GM18511 (cell line): ENCODE data around the gene SYNPO2.
"Not testable (repeated sequence)": the region's sequence is repeated elsewhere in the genome, so short reads cannot be mapped to it uniquely, and the experiment has no call there.

Experiments used
- ATAC-seq: cut with Tn5 transposase; IDR thresholded peaks from one replicate; pipeline ENCODE4 v1.9.1; 2021; ENCODE audit warnings: mild to moderate bottlenecking, moderate library complexity; ENCODE audit not compliant: unreplicated experiment

SYNPO2 gene

DNA sequence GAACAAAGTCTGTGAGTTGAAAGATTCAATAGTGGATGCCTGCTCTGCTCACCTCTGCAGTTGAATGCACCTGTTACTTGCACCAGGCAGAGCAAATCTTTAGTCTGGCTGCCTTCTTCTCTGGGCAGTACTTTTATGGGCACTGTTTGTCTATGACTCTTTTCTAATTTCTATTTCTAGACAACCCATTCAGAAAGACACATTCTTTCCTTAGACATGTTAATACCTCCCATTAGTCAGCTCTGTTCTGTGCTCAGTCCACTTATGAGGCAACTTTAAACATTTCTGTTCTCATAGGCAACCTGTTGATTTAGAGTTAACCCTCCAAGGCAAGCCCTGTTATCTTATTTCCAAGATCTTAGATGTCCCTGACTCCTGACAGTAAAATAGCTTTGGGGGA, 108.9 kb downstream of the SYNPO2 start:
- no peak for ATAC-seq

DNA sequence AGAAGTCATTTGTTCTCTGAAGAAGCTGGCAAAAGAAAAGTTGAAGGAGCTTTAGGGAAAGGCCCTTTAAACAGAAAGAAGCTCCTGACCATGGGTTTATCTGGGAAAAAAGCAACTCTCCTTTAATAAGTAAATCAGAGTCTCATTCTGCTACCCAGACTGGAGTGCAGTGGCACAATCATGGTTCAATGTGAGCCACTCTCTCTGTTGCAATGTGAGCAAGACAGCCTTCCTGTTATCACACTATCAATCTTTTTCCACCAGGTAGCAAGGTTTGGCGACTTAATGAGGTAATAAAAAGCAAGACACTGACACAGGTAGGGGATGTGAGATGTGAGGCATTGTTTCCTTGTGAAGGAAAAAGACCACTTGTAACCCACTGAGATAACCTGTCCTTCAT, 111.3 kb downstream of the SYNPO2 start:
- ATAC-seq = no peak

DNA sequence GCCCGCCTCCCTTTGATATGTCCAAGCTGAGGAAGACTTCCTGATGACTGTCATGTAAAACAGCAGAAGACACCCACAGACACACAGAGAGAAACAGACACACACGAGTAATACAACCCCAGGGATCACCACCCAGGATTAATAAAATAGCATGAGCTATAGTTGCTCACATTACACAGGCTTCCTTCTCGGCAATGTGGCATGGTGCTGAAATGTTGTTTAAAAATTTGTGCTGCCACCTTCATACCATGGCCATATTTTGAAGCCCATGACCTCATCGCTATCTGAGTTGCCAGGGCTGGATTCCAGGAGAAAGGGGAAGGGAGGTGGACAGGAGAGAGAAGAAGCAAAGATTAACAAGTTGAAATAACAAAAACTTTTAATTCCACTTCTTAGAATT, 111.7 kb downstream of the SYNPO2 start:
- ATAC-seq = no peak

DNA sequence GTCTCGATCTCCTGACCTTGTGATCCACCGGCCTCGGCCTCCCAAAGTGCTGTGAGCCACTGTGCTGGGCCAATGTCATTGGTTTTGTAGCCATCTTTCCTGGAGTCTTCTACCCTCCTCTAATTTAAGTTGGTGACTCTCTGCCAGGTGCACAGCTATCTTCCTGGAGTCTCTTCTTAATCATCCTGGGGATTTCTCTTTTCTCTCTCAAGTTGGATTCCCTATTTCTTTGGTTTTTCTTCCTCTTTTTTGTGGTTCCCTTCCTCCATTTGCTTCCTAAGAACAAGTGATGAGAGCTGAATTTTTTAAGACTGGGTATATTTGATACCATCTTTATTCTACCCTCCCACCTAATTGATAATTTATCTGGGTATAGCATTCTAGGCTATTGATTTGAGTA, 113.8 kb downstream of the SYNPO2 start:
- ATAC-seq = no peak

DNA sequence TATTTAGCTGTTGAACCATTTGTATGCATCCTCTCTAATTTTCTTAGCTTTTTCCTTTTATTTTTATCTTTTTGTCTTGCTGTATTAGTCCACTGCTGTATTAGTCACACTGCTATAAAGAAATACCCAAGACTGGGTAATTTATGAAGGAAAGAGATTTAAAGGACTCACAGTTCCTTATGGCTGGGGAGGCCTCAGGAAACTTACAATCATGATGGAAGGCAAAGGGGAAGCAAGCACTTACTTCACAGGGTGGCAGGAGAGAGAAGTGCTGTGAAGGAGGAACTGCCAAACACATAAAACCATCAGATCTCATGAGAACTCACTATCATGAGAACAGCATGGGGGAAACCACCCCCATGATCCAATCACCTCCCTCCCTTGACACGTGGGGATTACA, 114.3 kb downstream of the SYNPO2 start:
- not testable (repeated sequence) for ATAC-seq

DNA sequence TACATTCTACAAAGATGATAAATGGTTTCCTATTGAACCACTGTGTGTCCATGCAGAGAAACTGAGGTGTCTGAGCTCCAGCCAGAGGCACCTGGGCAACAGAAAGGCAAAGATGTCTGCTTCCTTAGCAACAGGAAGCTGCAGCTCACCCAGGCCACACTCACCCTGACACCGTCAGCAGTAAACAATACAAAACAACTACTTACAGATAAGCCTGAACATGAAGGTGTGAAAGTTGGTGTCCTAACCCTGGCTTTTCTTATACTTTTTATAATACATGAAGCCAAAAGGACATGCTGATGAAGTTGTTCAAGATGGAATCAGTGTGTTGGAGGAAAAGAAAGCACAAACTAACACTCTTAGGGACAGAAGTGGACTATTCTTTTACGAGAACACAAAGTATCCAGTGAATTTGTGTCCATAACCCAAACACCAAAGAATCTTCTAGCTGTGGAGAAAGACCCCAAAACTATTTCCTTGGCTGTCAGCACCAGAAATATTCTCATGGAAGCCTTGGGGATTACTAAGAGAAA, 117.3 kb downstream of the SYNPO2 start:
- no peak for ATAC-seq

DNA sequence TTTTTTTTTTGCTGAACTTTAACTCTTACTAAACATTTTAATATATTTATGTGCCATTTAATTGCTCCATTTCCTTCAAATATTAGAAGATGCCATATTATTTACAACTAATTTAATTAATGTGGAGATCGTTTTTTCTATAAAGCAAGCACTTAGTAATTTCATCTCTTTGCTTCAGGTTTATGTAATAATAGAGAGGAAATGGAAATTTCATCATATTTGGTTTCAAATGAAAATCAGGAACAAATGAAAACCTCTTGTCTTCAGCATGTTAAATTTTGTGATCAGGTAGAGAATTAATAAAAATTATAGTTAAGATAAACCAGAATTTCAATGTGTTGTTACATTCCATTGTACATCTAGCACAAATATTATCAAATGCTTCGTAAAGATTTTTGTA, 120.1 kb downstream of the SYNPO2 start:
- ATAC-seq = no peak

DNA sequence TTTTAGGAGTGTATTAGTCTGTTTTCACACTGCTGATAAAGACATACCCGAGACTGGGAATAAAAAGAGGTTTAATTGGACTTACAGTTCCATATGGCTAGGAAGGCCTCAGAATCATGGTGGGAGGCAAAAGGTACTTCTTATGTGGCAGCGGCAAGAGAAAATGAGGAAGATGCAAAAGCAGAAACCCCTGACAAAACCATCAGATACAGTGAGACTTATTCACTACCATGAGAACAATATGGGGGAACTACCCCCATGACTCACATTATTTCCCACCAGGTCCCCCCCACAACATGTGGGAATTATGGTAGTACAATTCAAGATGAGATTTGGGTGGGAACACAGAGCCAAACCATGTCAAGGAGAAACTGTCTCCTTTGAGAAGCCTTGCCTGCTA, 121.6 kb downstream of the SYNPO2 start:
- not testable (repeated sequence) for ATAC-seq

DNA sequence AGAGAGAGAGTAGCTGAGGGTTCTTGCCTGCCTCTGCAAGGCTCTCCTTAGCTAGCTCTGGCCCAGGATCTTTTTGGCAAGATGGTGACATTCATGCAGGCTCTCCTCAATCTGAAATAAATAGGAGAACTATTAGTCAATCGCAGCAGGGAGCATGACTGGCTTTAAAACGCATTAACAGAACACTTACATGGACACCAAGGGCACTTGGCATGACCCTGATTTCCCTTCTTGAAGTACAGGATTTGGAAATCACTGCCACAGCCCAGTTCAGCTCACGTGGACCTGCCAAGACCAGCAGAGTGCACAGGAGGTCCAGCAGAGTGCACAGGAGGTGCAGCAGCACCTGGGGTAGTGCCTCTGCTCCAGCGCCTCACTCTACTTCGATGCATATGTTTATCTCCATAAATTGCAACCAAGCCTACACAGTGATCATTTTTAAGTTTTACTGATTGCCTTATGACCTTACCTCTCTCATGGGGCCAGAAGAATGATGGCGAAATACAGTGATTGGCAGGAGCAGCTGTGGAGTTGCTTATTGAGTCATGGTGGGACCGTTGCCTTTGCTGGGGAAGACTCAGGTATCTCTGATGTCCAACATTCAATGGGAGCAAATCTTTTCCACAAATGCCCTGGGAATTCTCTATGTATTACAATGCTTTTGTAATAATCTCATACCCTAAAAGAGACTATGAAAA, 122.4 kb downstream of the SYNPO2 start:
- no peak for ATAC-seq

DNA sequence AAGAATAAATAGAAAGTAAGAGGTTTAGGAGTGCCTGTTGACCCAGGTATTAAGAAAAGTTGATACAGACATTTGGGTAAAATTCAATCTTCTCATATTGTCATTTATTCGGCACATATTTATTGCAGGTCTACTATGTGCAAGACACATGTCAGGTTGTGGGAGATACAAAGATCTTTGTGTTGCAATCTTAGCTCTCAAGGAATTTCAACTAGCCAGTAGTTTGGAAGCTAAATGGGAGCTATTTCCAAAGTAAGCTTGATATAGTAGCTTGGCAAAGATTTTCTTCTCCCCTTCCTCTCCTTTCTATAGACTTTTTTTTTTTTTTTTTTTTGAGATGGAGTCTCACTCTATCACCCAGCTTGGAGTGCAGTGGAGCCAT, 122.9 kb downstream of the SYNPO2 start:
- no peak for ATAC-seq

DNA sequence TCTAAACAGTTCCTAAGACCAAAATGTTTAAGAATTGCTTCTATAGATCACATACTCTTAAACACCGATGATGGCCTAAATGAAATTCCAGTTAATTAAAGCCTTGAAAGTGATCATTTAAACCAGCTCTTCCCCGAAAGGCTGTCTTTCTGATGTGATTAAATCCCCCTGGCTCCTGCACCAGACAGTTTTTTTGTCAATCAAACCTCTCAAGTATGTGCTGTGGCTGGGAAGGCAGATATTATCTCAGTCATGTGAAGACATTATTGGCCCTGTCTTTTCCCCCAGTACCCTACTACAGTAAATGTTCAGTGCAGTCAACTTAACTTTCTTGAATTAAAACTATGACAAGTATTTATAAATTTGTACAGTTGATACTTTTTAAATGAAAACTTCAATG, 126.0 kb downstream of the SYNPO2 start:
- no peak for ATAC-seq

DNA sequence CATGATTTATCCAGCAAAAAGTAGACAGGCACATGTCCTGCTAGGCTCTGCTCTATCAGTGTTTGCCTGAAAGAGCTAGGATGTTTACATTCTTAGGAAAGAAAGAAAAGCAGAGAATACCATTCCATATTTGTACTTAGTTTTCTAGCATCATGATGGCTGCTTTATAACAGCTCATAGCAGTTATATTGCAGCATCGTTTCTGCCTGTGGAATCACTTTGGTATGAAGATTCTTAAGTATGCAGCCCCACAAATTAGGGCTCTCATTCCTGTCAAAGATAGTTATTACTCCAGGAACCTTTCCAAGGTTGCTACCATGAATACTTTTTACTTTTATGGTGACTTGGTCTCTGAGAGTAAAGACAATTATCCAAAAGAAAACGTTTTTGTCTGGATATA, 128.0 kb downstream of the SYNPO2 start:
- ATAC-seq = no peak

DNA sequence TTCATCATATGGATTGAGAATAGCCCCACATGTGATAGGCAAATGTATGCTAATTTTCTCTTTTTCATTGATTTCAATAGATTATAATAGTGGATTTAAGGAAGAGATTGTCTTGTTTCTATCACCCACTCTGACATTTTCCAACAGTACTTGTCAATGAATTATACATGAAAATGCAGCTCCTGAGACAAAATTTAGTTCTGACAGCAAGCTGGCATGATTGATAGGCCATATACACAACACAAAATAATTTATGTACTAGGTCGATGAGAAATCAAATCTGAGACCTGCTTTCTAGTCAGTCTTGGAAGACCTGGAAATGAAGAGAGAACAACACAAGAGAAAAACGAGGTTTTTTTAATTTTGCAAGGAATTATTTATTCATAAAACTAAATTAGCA, 129.0 kb downstream of the SYNPO2 start:
- ATAC-seq = no peak

DNA sequence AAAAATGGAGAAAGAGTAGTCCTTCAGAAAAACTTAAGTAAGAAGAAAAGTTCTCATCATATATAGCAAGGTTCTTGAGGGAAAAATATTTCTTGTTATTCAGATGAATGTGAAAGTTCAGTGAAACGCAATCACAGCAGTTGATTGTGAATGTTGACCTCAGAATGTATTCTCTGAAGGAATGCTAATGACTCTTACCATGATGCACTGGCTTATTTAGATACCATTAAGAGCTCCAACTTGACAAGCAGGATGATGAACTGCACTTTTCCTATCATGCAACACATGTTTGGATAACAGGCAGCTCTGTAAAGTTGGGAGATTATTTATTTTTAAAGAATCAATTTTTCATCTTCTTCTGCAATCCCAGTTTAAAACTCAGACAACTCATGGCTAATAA, 131.5 kb downstream of the SYNPO2 start:
- no peak for ATAC-seq

DNA sequence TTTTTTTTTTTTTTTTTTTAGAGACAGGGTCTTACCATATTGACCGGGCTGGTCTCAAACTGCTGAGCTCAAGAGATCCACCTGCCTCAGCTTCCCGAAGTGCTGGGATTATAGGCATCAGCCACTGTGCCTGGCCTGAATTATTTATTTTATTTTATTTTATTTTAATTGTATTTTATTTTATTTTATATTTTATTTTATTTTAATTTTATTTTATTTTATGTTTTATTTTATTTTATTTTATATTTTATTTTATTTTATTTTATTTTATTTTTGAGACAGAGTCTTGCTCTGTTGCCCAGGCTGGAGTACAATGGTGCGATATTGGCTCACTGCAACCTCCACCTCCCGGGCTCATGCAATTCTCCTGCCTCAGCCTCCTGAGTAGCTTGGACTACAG, 133.9 kb downstream of the SYNPO2 start:
- not testable (repeated sequence) for ATAC-seq

DNA sequence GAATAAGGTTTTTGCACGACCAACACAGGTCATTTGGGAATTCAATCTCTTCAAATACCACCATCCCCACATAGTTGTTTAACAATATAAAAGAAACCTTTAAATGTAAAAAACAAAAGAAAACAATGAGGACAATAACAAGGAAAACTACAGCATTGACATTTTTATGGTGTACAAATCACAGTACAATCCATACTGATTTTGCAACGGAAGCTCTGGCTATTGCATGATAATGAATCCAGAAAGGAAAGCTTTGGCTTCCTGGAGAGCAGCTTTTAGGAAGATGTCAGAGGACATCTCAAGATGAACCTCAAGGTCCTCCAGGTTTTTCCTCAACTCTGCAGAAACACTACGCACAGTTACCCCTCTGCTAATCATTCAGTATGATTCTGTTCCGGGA, 135.4 kb downstream of the SYNPO2 start:
- ATAC-seq = no peak

DNA sequence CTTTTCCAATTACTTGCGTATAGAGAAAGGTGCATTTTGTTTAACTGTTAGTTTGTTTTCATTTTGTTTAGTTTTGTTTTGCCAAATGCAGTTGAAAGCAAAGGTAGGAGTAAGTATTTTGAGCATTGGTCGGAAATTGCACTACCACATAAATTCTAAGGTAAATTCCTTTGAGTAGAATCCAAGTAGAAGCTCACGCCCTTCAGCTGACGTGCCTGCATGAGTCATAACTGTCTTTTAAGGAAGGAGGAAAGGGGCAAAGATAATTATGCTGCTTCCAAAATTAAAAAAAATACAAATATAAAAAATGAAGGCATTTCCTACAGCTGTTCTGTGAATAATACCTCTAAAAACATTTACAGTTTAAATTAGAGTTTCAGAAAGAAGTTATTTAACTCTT, 136.8 kb downstream of the SYNPO2 start:
- no peak for ATAC-seq

DNA sequence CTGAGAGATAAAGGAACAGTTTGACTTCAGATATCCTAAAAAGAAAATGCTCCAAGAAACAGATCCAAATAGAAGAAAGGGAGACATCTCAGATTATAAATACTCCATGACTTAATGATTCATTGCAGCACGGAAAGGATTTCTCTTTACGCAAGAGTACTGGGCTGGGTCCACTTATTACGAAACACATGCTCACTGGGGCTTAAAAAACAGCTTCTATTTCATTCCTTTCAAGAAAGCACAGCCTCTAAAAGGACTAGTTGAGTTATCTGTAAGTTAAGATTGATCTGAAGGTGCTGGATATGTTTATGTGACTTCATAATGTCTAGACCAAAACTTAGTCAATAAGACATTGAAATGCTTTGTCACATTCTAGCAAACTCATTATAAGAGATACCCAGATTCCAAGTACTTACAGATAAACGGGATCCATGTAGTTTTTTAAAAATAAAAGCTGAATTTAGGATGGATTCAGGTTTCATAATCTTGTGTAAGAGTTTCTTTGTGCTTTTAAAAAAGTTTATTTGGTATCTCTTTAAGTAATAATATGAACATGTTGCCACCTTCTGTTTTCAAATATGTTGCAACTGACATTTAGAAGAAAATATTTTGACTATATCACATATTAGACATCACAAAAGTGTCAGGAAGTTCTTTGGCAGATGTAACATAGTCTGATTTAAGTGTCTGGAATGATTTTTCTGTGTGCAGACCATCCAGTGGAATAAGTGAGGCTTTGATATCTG, 137.4 kb downstream of the SYNPO2 start:
- no peak for ATAC-seq

DNA sequence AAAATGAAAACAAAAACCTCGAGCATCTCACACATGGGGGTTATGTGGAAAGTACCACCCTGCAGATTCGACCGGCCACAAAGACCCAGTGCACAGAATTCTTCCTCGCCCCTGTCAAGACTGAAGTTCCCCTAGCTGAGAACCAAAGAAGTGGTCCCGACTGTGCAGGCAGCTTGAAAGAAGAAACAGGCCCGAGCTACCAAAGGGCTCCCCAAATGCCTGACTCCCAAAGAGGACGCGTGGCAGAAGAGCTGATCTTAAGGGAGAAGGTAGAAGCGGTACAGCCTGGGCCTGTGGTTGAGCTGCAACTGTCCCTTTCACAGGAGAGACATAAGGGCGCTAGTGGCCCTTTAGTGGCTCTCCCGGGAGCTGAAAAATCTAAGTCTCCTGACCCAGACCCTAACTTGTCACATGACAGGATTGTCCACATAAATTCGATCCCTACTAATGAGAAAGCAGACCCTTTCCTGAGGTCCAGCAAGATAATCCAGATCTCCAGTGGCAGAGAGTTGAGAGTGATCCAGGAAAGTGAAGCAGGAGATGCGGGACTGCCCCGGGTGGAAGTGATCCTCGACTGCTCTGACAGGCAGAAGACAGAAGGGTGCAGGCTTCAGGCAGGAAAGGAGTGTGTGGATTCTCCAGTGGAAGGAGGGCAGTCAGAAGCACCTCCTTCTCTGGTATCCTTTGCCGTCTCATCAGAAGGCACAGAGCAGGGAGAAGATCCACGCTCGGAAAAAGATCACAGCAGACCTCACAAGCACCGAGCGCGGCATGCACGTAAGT, 138.2 kb downstream of the SYNPO2 start:
- ATAC-seq = no peak

DNA sequence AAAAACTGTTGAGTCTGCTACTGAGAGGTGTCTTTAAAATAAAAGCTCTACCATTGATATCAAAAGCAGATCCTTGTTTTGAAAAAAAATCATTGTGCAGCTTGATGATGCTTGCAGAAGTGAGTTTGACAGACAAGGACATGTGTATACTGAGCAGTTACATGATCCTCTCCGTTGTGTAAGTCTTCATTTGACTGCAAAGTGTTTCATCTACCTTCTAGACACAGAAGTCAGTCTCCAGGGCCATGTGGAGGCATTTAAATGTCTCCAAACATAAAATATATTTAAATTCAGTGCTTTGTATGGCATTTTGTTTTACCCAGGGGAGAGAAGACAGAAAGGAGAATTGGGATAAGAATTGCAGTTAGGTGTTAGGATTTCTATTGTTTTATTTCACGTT, 139.2 kb downstream of the SYNPO2 start:
- no peak for ATAC-seq

DNA sequence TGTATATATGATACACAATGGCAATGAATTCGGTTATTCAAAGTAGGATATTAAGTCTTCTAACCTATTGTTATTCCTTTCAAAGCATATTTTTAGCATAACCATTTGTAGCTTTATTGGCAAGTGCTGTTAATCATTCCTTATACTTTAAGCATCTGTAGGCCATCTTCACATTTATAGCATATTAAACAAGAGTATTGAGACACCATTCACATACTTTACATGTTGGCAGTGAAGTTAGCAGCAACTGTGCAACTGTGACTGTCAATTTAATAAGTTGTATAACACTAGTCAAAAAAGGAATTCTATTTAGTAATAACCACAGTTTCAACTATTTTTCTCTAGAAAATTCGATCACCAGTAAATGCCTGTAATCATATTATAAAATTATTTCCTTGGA, 139.6 kb downstream of the SYNPO2 start:
- no peak for ATAC-seq
